GM12873 (cell line): ENCODE measurements around the gene TPSB2.

Experiments used
- CTCF ChIP-seq: IDR thresholded peaks from 2 replicates; pipeline ENCODE4 v1.5.1; 2012; ENCODE audit warnings: low read depth, mild to moderate bottlenecking, moderate library complexity, low read length, control low read depth; ENCODE audit not compliant: insufficient read depth; ENCODE audit errors: missing control alignments

TPSB2 gene

GRCh38 chr16:1274767-1275166 lies 44.8 kb upstream of the TPSB2 start:
- TF ChIP-seq CTCF = no peak

- TF ChIP-seq CTCF = no peak
These were observed 43.8 kb upstream of the TPSB2 start for GRCh38 chr16:1273816-1274215.

- no peak for TF ChIP-seq CTCF
These were observed 42.6 kb upstream of the TPSB2 start for GRCh38 chr16:1272453-1273198.

GRCh38 chr16:1271380-1271723 lies 41.4 kb upstream of the TPSB2 start:
- no peak for TF ChIP-seq CTCF

- no peak for TF ChIP-seq CTCF
These were observed 35.8 kb upstream of the TPSB2 start for GRCh38 chr16:1265826-1266225.

GRCh38 chr16:1265090-1265630 lies 35.2 kb upstream of the TPSB2 start:
- TF ChIP-seq CTCF = no peak

GRCh38 chr16:1264345-1265089 lies 34.5 kb upstream of the TPSB2 start:
- TF ChIP-seq CTCF = no peak
